ENCODE results near the gene GATB. TPM values are rescaled to one million over a fixed set of nuclear protein-coding genes. Genes with fewer than 3 reads are reported as not detected.

GATB gene
- total and polyA plus RNA-seq, 2 donors (not counting 3 experiments of a cell fraction or from before 2014, with no cell fraction given) = 14.4 to 17.7 TPM

DNA sequence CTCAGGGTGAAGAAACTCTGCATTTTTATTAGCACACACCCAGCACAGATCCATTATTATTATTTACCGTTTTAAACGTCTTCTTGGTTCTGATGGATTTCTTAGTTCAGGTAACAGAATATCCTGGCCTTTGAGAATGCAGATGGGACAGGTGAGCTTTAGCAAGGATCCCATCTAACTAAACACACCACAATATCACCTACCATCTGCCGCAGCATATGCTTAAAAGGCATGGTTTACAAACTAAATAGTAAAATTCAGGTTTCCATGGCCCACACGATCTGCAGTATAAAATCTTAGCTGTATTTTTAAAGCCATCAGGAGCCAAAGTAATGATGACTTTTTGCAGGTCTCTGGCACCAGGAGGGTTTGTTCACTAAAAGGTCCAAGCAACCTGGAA, 31.7 kb upstream of the GATB start:
- TF ChIP-seq MYC (IDR thresholded peaks at IDR 0.05; ENCODE audit: low read depth, low read length) = no peak
- no peak for TF ChIP-seq JUN (IDR thresholded peaks at IDR 0.05; ENCODE audit: borderline replicate concordance, insufficient read depth, insufficient read length, low read depth)
- no peak for TF ChIP-seq POLR2A (IDR thresholded peaks at IDR 0.05; ENCODE audit: low read depth, low read length)
- TF ChIP-seq EZH2 (IDR thresholded peaks at IDR 0.05; ENCODE audit: borderline replicate concordance, low read depth, low read length, severe bottlenecking) = no peak
- no peak for TF ChIP-seq FOS (IDR thresholded peaks at IDR 0.05; ENCODE audit: borderline replicate concordance, insufficient read depth, low read length)
- TF ChIP-seq GATA2 (IDR thresholded peaks at IDR 0.05; ENCODE audit: insufficient read depth, insufficient read length, low read depth, low read length) = no peak
- TF ChIP-seq, protein P1, sequence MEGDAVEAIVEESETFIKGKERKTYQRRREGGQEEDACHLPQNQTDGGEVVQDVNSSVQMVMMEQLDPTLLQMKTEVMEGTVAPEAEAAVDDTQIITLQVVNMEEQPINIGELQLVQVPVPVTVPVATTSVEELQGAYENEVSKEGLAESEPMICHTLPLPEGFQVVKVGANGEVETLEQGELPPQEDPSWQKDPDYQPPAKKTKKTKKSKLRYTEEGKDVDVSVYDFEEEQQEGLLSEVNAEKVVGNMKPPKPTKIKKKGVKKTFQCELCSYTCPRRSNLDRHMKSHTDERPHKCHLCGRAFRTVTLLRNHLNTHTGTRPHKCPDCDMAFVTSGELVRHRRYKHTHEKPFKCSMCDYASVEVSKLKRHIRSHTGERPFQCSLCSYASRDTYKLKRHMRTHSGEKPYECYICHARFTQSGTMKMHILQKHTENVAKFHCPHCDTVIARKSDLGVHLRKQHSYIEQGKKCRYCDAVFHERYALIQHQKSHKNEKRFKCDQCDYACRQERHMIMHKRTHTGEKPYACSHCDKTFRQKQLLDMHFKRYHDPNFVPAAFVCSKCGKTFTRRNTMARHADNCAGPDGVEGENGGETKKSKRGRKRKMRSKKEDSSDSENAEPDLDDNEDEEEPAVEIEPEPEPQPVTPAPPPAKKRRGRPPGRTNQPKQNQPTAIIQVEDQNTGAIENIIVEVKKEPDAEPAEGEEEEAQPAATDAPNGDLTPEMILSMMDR (IDR thresholded peaks at IDR 0.05; ENCODE audit: extremely low read depth in 1 of 2, insufficient read depth in 1 of 2, low read depth in 1 of 2, low read length in 2 of 2) = no peak
- TF ChIP-seq, protein P2, sequence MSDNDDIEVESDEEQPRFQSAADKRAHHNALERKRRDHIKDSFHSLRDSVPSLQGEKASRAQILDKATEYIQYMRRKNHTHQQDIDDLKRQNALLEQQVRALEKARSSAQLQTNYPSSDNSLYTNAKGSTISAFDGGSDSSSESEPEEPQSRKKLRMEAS (IDR thresholded peaks at IDR 0.05; ENCODE audit: insufficient read depth, insufficient read length) = no peak
- TF ChIP-seq POLR2AphosphoS5 (IDR thresholded peaks at IDR 0.05; ENCODE audit: insufficient read depth, low read depth, low read length) = no peak
- ChIA-PET POLR2A (no interaction called here), CTCF (interaction anchor here (0.7 to 0.9 kb wide), 2 partner anchors 9 kb away, joined by 3 read pairs; no protein-coding TSS in a partner anchor)
- Histone ChIP-seq H3K9me3 (replicated peaks; ENCODE audit: control insufficient read depth, insufficient read depth, low read length) (no peaks in the 10 kb centered on the region), H2AFZ (ENCODE audit: low read depth, low read length) (no peak overlapping the region), H4K20me1 (replicated peaks; ENCODE audit: control insufficient read depth, extremely low read depth, insufficient read depth, low read length) (no peaks in the 10 kb centered on the region), H3K4me1 (ENCODE audit: control insufficient read depth, extremely low read depth, insufficient read depth, low read length) (no peaks in the 10 kb centered on the region), H3K9ac (replicated peaks; ENCODE audit: extremely low read depth, insufficient read depth, low read length) (no peak overlapping the region), H3K4me2 (ENCODE audit: insufficient read depth, low read length) (no peak overlapping the region), H3K79me2 (ENCODE audit: control insufficient read depth, insufficient read depth, low read length) (no peaks in the 10 kb centered on the region), H3K4me3 (replicated peaks in 1 of 3; ENCODE audit: insufficient read depth in 1 of 3, low read depth in 1 of 3, low read length in 3 of 3) (no peak overlapping the region), H3K27ac (ENCODE audit: insufficient read depth, low read depth, low read length) (no peak overlapping the region), H3K36me3 (ENCODE audit: control insufficient read depth in 2 of 2, extremely low read depth in 1 of 2, insufficient read depth in 2 of 2, low read length in 2 of 2) (no peaks in the 10 kb centered on the region), H3K9me1 (replicated peaks; ENCODE audit: control insufficient read depth, extremely low read depth, insufficient read depth, low read length) (no peaks in the 10 kb centered on the region), H3K27me3 (ENCODE audit: control insufficient read depth in 2 of 2, insufficient read depth in 2 of 2, low read length in 2 of 2) (peaks cover 4 to 6% of the 10 kb centered on the region in 2 experiments)
- no TSS peak for BruUV-seq (replicated peaks)
- dilution Hi-C loops (cut with MboI; ENCODE audit: extremely low pct_ligation_motif_present, low sequenced_read_pairs) (no loop called here), intact Hi-C loops (cut with micrococcal nuclease) (no loop called here)
- FAIRE-seq (no peak), DNase-seq (ENCODE audit: low read depth, low spot score) (no peak)
